ENCODE measurements around the gene NFE2L2.
"Not testable (repeated sequence)": the region's sequence is repeated elsewhere in the genome, so short reads cannot be mapped to it uniquely, and the experiment has no call there.

NFE2L2 gene

DNA sequence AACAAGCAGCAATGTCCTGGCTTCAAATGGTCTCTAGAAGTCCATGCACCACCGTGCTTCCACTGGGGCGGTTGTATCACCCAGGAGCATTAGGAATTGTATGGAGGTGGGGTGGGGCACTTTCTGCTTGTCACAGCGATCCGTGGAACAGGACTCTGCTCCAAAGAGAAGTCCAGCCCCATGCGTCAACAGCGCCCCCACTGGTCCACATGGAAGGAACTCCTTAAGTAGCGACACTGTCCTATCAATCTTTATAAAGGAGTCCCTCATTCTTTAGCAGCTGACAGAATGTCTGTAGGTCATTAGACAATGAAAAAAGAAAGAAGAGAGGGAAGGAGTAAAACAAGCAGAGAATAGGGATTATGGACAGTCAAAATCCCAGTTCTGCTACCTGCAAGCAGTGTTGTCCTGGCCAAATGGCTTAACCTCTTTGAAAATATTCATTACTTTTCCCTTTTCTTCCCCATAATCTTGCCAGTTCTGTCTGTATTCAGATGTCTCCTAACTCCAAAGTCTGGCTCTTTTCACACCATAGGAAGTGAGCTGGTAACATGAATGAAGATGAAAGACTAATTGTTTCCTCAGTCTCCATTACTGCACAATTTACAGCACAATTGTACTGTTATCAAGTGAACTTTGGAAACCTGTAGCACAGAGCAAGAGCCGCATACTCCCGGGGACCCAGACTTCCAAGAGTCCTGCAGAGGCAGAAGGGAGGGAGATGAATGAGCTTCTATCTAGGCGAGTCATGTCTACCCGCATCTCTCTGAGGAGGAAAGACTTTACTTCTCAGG lies 9.9 kb downstream of the NFE2L2 start:
- DNase-seq = no peak

DNA sequence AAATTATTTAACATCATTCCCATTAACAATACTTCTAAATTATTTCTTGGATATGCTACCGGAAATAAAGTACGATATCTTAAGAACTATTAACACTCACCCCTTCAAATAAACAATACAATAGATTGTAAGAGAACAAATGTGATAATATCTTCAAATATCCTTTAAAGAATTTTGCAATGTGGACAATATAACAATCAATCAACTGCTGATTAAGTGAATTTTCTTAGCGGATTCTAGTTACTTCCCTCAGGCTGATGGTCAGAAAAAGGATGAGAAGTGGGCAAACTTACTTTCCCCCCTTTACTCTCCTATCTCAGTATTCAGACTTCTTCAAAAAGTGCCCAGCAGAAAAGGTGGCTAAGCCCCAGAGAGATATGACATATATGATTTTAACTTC lies 10.8 kb downstream of the NFE2L2 start:
- DNase-seq = no peak

DNA sequence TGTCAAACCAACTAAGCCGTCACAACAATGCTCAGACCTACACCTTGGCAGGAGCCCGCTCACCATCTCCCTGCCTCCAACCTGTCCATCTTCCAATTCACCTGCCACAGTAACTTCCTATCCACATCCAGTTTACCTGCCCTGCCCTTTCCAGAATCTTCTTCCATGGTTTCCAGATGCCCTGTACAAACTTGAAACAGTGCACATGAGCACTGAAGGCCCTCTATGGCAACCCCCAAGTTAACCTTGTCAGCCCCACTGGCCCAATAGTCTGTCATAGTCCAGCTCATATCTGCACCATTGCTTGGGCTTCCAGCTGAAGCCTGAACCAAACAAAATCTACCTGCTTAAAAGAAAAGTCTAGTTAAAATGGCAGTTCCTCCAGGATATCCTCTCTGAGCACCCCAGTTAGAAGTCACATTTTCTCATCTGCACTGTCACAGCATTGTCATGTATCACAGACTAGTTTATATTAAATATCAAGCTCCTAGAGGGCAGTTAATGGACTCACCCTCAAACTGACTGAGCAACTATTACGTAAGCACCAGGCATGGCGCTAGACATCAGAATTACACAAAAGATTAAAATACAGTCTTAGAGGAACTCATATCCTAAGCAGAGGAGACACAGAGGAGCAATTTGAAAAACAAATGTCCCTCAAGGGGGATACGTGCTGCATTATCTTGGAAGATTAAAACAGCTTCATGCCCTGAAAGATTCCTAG lies 11.6 kb downstream of the NFE2L2 start:
- no peak for DNase-seq

DNA sequence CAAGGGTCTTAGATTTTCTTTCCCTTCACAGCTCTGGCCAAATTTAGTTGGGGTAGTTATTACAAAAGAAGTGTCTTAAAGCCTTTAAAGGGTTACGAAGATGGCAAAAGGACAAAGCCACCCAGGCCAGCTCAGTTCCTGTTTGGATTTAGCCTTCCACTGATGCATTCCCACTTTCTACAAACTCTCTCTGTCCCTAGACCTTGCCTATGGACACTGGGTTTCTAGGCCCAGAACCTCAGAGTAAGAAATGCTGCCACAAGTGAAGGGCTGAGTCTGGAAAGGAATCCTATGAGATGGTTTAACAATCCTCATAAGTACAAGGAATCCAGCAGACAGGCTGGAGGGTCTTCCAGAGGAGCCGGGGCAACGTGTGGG lies 13.4 kb downstream of the NFE2L2 start:
- DNase-seq = no peak

DNA sequence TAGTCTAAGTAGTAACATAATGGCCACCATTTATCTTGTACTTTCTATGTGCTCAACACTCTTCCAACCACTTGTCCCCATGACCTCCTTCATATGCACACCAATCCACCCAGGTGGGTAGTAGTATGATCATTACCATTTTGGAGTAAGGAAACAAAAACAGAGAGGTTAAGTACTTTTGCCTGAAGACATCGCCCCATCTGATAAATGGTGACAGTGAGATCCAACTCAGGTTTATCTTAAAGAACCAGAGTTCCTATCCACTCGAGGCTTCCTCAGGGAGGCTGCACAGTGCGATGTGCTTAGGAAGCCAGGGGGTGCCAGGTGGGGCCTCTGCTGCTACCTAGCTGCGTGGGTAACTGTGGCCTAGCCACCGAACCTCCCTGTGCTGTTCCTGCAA lies 14.1 kb downstream of the NFE2L2 start:
- no peak for DNase-seq

DNA sequence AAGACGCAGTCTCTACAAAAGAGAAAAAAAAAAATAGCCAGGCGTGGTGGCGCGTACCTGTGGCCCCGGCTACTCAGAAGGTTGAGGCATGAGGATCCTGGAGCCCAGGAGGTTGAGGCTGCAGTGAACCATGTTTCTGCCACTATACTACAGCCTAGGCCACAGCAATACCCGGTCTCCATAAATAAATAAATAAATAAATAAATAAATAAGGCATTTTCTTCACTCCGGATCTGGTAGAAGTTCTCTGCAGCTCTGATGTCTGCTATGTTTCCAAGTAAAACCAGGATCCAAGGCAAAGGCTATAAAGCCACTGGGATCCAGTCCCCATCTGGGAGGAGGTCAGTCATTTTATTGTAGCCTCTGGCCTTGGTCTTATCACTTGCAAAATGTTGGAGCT lies 15.5 kb downstream of the NFE2L2 start:
- no peak for DNase-seq

DNA sequence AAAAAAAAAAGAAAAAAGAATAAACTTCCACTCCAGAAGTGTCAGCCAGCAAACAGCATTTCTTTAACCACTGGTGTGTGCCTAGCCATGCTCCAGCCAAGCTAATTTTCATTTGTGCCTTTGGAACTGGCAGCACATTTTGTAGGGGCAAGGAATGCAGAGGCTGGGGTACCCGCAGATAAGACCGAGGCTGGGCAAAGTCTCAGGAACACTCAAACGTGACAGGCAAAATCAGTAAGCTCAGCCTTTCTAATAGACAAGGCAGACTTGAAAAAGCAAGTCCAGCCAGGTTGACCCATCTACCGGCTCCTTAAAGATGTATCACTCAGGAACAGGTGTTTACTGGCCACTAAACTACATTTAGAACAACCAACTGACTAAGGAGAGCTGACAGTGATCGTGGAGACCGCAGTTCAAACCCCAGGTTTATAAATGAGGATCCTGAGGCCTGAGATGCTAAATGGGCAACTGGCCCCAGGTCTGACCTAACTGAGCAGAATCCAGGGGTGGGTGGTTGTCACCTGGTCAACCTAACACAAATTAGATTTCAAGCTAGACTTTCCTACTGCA lies 16.7 kb downstream of the NFE2L2 start:
- no peak for DNase-seq

DNA sequence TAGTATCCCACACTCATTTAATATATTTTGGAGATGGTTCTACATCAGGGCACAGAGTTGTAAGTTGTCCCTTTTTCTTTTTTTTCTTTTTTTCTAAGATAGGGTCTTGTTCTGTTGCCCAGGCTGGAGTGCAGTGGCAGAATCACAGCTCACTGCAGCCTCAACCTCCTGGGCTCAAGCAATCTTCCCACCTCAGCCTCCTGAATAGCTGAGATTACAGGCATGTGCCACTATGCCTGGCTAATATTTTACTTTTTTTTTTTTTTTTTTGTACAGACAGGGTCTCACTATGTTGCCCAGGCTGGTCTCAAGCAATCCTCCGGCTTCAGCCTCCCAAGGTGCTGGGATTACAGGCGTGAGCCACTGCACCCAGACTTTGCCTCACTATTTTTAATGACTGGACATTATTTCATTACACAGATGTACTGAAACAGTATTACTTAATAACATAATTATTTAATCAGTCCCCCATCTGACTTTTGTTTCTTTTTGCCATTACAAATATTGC lies 17.9 kb downstream of the NFE2L2 start:
- not testable (repeated sequence) for DNase-seq

DNA sequence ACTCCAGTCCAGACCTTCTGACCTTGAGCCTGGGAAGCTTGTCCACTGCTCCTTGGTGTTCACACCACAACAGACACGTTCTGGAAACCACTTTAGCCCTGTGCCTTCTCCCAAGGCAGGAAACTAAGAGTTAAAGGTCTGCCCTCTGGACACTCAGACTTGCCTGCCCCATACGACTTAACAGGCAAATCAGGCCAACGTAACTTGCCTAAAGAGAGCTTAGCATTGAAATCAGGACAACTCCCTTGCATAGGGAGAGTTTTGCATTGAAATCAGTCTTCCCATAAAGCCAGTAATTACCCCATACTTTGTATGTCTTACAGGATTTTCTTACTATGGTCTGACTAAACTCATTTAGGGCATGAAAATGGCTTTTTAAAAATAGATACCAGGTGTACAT lies 18.5 kb downstream of the NFE2L2 start:
- DNase-seq = no peak

DNA sequence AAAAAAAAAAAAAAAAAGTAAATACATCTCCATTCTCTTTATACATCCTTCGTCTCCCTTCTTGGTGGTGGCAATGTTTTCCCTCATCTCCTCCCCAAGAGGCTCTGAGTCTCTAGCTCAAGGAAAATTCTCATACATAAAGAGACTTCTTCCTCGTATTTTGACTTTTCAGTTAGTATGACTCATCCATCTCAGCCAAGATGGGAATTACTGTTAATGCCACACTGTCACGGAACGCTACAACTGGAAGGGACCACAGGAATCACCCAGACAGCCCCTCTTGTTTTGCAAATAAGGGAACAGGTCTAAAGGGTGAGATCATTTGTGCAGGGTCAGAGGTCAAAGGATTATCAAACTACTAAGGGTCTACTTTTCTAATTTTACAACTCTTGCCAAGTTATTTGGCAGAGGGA lies 19.5 kb downstream of the NFE2L2 start:
- DNase-seq = no peak

DNA sequence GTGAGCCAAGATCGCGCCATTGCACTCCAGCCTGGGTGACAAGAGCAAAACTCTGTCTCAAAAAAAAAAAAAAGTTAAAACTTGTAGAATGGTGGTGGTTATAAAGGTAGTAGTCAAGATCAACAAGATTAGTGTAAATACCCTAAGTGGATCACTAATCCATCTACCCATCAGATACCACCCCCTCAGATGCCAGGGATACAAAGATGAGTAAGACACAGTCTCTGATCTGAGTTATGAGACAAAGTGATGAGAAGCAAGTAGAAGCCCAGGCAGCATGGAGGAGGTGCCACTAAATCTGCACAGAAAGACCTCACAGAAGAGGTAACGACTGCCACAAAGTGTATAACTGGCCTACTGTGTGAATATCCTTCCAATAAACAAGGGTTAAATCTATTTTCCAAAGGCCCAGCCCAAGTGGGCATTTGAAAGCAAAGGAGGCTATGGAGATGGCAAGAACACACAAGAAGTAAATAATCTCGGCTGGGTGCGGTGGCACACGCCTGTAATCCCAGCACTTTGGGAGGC lies 20.2 kb downstream of the NFE2L2 start:
- no peak for DNase-seq

DNA sequence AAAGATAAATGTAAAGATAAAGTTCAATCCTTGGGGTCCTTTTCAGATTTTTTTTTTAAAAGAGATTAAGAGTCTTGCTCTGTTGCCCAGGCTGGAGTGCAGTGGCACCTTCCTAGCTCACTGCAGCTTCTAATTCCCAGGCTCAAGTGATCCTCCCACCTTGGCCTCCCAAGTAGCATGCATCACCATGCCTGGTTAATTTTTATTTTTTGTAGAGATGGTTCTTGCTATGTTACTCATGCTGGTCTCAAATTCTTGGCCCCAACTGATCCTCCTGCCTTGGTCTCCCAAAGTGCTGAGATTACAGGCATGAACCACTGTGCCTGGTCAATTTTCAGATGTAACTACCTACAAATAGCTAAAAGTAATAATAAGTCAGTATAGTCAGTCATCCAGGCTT lies 21.1 kb downstream of the NFE2L2 start:
- no peak for DNase-seq

DNA sequence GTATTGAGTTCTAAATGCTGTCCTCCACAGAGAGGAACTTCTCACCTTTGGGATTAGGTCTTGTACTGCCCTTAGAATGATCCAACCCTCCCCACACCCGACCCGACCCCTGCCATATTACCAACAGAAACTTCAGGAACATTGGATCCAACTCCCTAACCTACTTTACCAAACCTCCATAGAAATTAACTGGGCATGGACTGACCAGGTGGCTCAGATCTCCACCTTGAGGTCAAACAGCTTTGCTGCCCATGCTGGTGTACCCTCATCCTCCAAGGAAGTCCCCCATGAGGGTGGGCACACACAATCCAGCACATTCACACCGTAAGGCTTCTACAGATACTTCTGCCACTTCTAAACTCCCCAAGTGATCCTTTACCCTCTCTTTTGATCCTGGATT lies 21.5 kb downstream of the NFE2L2 start:
- DNase-seq = no peak

DNA sequence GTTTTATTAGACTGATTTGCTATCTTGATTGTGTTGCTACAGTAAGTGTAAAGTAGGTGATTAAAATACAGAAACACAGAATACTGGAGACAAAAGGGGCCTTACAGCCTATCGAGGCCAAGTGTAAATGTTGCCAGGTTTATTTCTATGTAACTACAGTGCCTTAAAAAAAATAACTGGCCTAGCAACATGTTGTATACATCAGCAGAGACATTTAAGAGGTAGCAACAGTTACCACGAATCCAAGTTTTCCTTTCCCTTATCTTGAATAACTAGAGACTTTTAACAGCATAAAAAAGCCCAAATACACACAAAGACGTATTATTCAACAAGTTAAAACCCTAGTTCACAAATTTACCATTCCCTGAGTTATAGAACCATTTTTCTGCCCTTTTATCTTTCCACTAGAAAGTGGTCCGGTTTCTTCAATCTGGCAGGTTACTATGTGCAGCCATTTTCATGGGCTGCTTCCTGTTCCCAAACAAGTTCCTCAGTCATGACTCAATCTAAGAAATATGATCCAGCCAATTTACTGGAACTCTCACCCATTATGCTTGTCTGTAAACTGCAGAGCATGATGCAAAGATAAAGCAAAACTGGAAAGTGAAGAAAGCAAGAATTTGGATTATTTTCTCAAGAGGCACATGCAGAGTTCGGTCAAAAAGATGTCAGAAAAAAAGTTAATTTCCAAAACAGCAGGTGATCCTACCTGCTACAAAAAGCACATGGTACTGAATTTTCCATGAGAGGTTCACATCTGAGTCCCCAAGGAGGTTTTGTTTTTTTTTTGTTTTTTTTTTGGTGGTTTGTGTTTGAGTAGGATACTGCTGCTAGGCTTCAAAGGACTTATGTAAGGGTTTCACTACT lies 22.2 kb downstream of the NFE2L2 start:
- no peak for DNase-seq

DNA sequence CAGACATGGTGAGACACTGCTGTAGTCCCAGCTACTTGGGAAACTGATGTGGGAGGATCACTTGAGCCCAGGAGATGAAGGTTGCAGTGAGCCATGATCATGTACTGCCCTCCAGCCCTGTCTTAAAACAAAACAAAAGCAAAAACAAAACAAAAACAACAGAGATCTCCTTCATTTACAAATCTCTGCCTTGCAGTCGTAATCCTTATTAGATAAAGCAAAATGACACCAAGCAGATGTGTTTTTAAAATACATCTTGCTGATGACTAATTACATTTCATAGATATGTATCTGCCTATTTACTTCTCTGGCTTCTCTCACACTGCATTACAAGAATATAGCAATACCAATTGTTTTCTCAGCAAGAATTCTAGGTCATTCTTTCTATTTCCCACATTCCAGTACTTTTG lies 22.8 kb downstream of the NFE2L2 start:
- no peak for DNase-seq

DNA sequence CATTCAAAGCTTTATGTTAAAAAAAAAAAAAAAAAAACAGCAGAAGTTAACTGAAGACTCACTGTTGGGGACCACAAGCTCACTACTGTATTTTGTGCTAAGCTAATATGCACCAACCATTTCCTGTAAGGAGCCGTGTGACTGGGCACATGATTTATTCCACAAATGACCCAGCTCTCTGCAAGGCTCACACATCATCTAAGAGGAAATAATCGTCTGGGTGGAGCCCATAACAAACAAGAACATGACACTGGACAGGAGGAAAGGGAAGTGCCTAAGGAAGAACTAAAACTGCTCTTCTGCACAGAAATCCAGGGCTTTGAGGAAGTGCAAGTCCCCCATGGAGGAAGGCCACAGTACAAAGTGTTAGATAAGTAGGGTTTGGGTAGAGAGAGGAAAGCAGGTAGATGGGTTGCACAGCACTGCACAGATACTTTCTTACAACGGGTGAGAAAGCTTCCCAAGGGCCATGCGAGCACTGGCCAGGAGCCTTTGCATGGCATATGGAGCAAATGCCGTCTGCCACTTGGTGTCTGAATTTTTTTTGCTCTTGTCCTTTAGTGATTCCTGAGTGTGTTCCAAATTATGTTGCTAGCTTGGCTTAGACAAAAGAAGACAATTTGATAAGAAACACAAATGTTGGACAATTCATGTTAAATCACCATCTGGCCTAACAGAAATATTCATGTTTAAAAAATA lies 24.4 kb downstream of the NFE2L2 start:
- peak; percentile 74 for DNase-seq

DNA sequence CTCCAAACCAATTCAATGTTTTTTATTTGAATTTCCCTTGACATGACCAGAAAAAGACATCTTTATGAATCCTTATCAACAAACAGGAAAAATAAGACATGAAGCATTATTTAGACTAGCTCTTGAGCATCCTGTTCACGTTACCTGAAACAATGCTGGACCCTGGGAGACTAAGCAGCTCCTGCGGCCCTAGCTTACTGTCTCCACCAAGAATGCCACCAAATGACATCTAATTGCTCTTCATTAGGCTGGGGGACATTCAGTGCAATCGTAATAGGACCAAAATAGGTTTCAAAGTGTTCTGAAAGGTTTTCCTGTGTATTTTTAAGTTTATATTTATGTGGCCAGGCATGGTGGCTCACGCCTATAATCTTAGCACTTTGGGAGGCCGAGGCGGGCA lies 25.5 kb downstream of the NFE2L2 start:
- DNase-seq = no peak

DNA sequence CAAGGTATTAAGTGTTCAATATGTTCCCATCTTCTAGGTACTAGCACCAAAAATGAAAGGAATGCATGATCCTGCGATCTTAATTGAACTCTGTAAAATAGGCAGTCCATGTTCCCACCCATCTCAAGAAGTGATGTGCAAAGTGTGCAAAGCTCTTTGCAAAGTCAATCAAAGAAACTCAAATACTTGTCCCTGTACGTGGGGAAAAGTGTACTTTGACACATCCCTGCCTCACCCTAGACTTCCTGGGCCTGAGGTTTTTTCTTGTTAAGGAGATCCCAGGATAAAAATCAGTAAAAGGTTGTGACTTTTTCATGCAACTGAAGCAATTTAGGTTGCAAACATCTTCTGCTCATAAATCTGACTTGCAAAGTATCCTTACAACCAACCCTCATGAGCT lies 26.6 kb downstream of the NFE2L2 start:
- no peak for DNase-seq

DNA sequence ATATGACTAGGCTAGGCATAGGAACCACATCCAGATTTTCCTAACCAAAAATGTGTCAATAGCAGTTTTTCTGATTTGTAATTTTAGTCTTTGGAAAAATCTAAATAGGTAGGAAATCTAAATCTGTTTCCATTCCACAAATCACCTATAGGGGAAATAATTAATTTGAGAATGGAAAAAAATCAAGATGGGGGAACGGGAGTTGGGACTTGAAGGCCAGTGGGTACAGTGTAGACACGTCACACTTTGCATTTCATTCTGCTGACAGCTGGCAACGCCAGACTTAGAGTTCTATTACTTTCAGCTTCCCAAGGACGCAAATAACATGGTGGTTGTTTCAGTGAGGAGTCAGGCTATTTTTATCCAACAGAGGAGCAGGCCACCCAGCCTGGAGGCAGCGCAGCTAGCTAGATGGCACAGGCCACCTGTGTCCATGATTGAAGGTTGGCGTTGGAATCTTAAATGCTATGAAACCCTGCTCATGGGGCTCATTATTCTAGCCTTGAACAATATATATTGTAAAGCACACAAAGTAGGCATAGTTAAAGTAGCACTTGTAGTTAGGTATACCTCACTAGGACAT lies 28.6 kb downstream of the NFE2L2 start:
- no peak for DNase-seq

DNA sequence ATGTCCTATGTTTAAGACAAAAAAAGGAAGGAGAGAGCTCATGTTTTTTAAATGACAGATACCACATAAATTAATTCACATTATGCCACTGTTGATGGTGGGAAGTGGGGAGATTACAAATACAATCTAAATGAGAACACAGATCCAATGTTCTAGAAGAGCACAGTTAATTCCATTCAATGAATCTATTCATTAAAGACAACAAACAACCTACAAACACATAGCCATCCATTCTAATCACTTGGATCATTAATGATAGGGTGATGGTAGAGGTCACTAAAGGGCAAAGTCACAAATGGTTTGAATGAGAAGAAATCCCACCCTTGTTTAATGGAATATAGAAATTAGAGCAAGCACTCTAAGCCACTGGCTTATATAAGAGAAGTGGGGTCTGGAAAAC lies 30.3 kb downstream of the NFE2L2 start:
- DNase-seq = no peak

DNA sequence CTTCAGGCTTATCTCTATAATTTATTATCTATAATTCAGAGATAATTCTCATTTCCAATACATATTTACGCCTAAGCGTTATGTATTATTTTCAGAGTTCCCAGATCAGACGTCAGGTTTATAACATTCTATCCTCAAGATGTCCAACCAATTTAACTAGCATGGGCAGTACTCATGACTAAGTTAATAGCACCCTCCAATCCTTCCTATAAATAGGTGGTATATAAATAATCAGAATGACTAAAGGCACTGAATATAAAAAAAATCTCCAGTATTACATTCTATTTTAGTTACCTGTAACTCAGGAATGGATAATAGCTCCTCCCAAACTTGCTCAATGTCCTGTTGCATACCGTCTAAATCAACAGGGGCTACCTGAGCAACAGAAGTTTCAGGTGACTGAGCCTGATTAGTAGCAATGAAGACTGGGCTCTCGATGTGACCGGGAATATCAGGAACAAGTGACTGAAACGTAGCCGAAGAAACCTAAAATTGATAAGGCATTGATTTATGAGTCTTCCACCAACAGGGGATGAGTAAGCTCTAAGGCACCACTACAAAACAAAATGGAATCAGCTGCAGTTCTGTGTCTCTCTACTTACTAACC lies 32.3 kb downstream of the NFE2L2 start:
- no peak for DNase-seq

All from CD4-positive, alpha-beta T cell treated with Interleukin-15 for 1 hour (primary cell).